HG03457 (cell line): Measurements from ENCODE around the gene SYNE2.
"Not testable (repeated sequence)": the region's sequence is repeated elsewhere in the genome, so short reads cannot be mapped to it uniquely, and the experiment has no call there.

Experiments used
- ATAC-seq: cut with Tn5 transposase; IDR thresholded peaks from one replicate; pipeline ENCODE4 v1.9.1; 2021; ENCODE audit warnings: moderate number of reproducible peaks; ENCODE audit not compliant: unreplicated experiment

The SYNE2 gene

DNA sequence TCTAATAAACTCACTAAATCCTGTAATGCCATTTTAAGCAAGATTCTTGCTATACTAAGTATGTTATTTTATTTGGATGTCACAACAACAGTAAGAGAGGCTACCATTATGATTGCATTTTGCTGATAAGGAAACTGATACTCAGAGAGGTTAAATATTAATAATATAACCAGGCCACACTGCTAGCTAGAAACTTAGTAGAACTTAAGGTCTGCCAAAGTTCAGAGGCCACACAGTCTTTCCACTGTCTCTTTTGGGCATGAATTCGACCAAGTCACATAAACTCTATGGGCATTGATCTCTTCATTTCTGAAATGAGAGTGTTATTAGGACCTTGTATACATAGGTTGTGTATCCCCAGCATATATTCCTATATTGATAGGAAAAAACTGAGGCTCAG lies 147.9 kb downstream of the SYNE2 start:
- no peak for ATAC-seq

DNA sequence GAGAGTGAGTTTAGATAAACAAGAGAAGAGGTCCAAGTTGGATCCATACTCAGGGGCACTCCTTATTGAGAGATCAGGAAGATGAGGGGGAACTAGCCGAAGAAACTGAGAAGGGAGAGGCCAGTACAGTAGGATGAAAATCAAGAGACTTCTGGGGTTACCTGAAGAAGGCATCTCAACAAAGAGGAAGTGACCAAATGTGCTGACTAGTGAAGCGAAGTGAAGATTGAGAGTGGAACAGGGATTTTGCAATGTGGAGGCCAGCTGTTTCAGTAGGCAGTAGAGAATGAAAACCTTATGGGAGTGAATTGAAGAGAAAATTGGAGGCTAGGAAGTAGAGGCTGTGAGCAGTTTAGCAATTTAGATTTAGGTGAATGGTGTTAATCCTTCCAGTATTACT lies 153.0 kb downstream of the SYNE2 start:
- ATAC-seq, result no peak

DNA sequence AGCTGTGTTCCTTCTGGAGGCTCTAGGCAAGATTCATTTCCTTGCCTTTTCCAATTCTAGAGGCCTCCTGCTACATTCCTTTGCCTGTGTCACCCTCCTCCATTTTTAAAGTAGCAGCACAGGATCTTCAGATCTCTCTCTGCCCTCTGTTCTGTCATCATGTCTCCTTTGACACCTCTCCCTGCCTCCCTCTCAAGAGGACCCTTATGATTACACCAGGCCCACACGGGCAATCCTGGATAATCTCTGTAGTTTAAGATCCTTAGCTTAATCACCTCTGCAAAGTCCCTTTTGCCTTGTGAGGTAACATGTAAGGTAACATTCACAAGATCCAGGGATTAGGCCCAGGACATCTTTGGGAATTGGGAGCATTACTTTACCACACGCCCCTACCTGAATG lies 155.2 kb downstream of the SYNE2 start:
- ATAC-seq, result no peak

DNA sequence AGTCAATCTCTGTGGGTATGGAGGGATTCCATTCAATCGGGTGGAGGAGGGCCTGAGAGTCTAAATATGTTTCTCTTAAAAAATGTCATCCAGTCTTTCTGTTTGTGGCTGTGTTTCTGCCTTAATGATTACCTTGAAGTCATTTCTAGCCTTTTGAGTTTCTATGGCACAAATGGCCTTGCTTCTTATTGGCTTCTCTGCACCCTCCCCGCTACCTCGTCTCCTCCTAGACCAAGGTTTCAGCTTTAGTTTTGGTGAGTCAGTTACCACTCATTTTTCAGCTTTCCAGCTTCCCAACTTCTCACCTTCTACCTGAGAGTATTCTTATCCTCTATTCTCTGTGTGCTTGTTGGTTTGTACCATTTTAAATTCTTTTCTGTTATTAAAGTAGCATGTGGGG lies 159.2 kb downstream of the SYNE2 start:
- ATAC-seq, result no peak

DNA sequence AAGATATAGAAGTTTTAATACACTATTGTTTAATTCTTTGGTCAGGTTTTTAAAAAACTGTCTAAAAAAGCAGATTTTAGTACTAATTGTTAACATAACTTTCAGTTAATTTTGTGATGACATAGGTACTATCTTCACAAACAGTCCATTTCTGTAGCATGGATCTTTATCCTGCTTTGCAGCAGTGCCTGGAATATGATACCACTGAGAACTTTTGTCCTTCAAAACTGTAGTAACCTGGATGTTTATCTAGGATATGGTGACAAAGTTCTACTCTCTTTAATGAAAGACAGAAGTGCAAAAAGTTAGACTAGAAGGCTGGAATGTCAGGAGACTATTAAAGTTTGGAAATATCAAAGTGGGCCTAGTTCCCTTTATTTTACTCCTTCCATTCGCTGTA lies 159.9 kb downstream of the SYNE2 start:
- no peak for ATAC-seq

DNA sequence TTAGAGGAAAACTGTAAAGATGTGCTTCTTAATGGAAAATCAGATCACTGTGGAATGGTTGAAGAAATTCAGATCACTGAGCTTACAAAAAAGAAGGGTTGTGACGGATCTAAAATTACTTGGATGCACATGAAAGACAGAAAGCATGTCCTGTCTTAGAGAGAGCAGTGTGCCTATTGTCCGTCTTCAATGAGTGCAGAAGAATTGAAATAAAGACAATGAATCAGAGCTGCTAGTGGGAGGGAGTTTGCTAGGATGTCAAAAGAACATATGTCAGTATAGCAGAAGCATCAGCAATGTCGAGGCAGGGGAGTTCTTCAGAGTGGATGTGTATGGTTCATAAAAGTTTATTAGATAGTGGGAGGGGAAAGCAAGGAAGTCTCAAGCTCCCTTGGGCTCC lies 172.7 kb downstream of the SYNE2 start:
- no peak for ATAC-seq

DNA sequence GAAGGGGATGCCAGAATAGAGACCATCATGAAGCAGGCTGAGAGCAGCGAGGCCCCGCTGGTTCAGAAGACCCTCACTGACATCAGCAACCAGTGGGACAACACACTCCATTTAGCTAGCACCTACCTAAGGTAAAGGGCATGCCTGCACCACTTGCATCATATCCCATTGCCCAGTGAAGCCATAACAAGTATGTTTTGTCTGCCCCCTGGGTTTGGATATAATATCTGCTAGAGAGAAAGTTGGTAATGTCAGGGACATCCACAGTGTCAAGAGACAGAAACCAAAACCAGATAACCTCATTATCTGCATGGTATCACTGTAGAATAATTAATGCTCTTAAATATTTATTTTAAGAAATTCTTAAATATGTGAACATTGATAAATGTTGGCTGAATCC lies 173.8 kb downstream of the SYNE2 start:
- no peak for ATAC-seq

DNA sequence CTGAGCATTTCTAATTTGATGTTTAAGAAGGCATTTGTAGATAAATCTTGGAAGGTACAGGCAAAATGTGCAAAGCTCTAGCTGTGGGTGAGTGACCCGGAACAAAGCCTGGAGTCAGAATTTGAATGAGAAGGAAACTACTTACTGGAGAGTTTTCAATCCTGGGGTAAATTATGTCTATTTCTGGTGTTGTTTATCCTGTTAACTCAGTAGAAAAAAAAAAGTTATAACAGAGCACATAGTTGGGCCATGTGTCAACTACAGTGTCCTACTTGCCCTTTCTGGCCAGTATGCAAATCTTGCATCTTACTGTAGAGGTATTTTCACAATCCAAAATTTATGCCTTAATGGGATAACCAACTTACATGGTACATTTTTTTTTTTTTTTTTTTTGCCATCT lies 182.3 kb downstream of the SYNE2 start:
- no peak for ATAC-seq

DNA sequence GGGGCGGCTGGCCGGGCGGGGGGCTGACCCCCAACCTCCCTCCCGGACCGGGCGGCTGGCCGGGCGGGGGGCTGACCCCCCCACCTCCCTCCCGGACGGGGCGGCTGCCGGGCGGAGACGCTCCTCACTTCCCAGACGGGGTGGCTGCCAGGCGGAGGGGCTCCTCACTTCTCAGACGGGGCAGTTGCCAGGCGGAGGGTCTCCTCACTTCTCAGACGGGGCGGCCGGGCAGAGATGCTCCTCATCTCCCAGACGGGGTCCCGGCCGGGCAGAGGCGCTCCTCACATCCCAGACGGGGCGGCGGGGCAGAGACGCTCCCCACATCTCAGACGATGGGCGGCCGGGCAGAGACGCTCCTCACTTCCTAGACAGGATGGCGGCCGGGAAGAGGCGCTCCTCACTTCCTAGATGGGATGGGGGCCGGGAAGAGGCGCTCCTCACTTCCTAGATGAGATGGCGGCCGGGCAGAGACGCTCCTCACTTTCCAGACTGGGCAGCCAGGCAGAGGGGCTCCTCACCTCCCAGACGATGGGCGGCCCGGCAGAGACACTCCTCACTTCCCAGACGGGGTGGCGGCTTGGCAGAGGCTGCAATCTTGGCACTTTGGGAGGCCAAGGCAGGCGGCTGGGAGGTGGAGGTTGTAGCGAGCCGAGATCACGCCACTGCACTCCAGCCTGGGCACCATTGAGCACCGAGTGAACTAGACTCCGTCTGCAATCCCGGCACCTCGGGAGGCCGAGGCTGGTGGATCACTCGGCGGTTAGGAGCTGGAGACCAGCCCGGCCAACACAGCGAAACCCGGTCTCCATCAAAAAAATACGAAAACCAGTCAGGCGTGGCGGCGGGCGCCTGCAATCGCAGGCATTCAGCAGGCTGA lies 185.3 kb downstream of the SYNE2 start:
- ATAC-seq, result not testable (repeated sequence)

DNA sequence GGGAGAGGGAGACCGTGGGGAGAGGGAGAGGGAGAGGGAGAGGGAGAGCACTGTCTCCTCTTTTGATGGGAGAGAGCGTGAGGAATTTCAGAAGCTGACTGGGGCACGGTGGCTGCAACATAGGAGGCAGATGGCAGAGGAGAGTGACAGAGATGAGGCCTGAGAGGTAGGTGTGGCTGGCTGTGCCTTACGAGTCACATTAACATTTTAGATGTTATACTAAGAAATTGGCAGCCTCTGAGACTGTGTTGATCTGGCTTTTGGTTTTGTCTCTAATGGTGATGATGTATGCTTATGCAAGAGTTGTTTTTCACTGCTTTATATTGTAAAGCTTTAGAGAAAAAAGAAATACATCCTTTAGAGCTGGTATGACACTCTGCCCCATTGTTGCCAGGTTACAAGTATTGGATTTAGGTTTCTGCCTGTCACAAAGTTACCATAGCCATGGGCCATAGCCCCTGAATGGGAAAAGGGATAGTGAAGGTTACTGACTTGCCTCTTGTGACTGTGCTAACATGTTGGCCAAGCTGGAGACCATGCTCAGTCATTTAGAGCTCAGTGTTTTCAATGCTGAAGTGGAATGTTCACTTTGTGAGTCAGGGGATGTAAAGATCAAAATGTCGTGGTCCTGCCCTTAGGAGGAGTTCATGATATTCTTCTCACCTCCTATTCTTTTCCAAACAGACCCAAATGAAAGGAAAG lies 186.2 kb downstream of the SYNE2 start:
- ATAC-seq, result no peak

DNA sequence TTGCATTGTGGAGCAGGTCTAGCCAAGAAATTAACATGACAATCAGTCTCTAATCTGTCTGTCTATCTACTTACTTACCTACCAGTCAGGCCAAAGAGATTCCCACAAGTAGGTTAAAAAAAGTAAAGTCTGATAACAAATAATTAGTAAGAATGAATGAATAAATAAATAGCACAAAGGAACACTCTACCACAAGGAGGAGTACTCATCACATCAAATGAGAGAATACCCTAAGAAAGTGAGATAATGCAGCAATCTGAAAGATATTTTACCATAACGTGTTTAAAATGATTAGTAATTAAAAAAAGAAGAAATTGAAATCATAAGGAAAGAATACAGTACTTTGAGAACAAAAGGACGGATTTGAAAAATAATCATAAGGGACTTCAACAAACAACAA lies 187.2 kb downstream of the SYNE2 start:
- ATAC-seq, result no peak

DNA sequence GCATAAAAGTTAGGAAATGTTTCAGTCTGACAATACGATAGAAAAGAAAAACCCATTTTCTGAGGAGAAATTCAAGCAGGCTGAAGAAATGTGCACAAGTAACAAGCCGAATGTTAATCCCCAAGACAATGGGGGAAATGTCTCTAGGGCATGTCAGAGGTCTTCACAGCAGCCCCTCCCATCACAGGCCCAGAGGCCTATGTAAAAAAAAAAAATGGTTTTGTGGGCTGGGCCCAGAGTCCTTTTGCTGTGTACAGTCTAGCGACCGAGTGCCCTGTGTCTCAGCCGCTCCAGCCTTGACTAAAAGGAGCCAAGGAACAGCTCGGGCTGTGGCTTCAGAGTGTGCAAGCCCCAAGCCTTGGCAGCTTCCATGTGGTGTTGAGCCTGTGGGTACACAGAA lies 190.5 kb downstream of the SYNE2 start:
- ATAC-seq, result not testable (repeated sequence)

DNA sequence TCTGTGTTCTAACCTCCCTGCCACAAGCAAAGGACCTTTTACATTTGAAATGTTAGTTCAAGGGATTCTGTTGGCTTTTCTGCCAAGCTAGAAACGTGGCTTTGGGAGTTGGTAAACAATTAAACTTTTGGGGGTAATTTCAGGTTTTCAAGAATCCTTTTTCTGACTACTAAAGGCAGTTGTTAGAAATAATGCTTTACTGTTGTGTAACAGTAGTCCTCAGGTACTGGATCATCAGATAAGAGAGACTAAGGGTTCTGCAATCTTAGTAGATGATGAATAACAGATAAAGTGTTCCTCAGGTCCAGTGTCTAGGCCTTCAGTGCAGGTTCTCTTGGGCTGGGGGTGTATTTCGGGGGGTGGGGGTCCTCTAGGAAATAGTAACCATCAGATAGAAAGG lies 192.3 kb downstream of the SYNE2 start:
- ATAC-seq, result no peak

DNA sequence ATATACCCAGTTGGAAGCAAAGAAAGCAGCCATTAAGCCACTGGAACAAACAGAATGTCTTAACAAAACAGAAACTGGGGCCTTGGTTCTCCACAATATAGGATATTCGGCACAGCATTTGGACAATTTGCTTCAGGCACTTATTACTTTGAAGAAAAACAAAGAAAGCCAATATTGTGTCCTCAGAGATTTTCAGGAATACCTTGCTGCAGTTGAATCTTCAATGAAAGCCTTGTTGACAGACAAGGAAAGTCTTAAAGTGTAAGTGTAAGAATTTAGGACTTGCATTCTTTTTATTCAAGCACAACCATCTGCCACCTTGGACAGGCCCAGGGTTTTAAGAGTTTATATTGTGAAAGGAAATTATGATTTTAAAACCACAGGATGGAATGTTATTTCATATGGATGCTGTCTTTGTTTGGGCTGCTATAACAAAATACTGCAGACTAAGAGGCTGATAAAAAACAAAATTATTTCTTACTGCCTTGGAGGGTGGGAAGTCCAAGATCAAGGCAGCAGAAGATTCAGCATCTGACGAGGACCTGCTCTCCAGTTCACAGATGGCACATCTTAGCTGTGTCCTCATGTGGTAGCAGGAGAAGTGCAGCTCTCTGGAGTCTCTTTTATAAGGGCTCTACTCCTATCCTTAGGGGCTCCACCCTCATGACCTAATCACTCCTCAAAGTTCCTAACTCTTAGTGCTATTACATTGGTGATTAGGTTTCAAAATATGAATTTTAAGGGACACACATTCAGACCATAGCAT lies 197.0 kb downstream of the SYNE2 start:
- ATAC-seq, result no peak

DNA sequence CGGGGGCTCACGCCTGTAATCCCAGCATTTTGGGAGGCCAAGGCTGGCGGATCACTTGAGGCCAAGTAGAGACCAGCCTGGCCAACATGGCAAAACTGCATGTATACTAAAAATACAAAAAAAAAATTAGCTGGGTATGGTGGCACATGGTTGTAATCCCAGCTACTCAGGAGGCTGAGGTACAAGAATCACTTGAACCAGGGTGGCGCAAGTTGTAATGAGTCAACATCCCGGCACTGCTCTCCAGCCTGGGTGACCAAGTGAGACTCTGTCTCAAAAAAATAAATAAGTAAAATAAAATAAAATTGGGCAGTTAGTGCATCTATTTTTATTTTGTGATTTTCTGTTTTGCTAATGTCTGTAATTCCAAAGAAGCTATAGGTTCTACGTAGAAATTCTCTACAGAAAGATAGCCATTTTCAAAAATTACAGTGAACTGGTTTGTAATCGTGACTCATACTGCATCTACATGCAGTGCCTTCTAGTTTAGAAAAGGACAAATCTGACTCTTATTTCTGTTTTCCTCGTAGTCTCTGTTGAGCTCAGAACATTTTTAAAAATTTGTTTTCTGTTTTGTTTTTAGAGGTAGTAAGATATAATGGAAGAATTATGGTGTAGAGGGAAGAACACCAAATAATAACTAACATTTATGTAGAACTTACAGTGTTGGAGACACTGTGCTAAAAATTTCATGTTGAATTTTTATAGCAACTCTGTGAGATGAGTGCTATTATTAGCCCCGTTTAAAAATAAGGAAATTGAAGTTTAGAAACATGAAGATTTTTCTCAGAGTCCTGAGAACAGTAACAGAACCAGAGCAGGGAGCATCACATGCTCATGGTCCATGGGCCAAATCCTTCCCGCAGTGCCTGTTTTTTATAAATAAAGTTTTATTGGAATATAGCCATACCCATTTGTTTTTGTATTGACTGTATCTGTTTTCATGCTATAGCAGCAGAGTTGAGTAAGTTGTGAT lies 201.2 kb downstream of the SYNE2 start:
- no peak for ATAC-seq

DNA sequence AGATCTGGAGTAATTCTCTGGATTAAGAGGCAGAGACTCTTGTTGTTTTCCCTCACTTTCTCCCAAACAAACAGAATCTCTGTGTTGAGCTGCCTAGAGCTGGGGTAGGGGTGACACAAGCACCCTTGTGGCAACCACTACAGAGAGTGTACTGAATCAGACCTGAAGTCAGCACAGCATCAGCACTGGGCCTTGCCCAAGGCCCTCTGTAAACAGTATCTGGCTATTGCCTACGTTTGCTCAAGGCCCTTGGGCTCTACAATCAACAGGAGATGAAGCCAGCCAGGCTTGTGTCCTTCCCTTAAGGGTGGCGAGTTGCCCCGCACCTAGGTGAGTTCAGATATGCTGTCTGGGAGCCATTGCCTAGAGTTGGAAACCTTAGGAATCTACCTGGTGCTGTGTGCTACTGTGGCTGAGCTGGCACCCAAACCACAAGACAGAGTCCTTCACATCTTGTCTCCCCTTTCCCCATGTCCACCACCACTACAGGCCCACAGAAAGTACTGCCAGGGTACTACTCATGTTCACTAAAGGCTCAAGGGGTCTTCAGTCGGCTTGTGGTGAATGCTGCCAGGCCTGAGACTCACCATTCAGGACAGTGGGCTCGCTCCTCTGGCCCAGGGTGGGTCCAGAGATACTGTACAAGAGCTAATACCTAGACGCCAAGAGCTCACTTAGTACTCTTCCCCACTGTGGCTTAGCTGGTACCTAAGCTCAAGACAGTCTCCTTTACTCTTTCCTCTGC lies 206.8 kb downstream of the SYNE2 start:
- ATAC-seq, result no peak

DNA sequence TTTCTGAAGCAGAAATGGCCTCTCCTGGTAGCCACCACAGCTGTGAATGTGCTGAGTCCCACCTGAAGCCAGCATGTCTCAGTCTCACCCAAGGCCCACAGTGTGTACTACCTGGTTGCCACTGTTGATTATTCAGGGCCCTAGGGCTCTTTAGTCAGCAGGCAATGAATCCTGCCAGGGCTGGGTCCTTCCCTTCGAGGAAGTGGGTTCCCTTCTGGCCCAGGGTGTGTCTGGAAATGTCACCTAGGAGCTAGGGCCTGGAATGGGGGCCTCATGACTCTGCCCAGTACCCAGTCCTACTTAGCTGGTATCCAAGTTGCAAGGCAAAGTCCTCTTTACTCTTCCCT lies 207.4 kb downstream of the SYNE2 start:
- ATAC-seq, result no peak

DNA sequence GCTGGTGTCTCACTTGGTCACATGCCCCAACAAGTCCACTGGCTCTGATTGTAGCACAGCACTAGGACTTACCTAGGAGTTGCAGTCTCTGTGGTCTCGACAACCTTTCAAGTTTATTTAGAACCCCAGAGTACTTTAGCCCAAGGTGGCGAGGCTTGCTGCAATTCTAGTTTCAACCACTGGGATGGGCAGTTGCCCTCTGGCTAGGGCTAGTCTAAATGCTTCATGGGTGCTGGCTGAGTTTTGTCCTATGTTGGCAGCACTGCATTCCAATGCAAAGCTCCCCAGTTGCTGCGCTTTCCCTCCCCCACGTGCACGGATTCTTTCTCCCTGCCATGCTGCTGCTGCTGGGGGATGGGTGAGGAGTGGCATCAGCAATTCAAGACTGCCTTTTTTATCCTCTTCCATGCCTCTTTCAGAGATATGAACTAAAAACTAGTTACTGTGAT lies 207.9 kb downstream of the SYNE2 start:
- no peak for ATAC-seq

DNA sequence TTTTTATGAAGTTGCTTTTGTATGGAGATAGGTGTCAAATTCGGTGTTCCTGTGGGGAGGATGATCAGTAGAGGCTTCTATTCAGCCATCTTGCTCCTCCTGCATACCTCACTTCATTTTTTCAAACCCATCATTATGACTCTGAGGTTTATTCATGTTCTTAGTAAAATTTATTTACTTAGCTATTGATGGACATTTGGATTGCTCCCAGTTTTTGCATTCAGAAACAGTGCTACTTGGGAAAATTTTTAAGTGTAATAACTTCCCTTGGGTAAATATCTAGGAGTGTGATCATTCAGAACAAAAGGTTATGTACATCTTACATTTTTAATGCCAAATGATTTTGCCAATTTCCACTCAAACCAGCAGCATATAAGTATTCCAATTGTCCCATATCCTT lies 208.3 kb downstream of the SYNE2 start:
- ATAC-seq, result no peak

DNA sequence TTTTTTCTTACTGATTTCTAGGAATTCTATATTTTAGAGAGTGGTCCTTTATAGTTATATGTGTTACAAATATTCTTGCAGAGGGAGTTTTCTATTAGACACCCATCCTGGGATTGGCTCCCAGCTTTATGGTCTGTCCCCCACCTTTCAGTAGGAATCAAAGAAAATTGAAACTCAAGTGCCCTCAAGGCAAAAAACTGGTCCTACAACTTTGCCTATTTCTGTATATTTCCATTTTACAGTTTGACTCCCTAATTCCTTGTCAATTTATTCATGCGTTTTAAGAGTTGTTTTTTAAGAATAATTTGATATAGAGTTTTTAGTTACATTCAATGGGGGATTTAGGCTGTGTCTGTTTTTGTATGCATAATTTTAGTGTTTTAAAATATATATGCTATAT lies 208.9 kb downstream of the SYNE2 start:
- no peak for ATAC-seq
